GM18858 (cell line): ENCODE results near the gene HDAC11.
"Not testable (repeated sequence)": the region's sequence is repeated elsewhere in the genome, so short reads cannot be mapped to it uniquely, and the experiment has no call there.

Experiments
- ATAC-seq: cut with Tn5 transposase; IDR thresholded peaks from one replicate; pipeline ENCODE4 v1.9.1; 2021; ENCODE audit not compliant: unreplicated experiment

The HDAC11 gene, protein sequence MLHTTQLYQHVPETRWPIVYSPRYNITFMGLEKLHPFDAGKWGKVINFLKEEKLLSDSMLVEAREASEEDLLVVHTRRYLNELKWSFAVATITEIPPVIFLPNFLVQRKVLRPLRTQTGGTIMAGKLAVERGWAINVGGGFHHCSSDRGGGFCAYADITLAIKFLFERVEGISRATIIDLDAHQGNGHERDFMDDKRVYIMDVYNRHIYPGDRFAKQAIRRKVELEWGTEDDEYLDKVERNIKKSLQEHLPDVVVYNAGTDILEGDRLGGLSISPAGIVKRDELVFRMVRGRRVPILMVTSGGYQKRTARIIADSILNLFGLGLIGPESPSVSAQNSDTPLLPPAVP

DNA sequence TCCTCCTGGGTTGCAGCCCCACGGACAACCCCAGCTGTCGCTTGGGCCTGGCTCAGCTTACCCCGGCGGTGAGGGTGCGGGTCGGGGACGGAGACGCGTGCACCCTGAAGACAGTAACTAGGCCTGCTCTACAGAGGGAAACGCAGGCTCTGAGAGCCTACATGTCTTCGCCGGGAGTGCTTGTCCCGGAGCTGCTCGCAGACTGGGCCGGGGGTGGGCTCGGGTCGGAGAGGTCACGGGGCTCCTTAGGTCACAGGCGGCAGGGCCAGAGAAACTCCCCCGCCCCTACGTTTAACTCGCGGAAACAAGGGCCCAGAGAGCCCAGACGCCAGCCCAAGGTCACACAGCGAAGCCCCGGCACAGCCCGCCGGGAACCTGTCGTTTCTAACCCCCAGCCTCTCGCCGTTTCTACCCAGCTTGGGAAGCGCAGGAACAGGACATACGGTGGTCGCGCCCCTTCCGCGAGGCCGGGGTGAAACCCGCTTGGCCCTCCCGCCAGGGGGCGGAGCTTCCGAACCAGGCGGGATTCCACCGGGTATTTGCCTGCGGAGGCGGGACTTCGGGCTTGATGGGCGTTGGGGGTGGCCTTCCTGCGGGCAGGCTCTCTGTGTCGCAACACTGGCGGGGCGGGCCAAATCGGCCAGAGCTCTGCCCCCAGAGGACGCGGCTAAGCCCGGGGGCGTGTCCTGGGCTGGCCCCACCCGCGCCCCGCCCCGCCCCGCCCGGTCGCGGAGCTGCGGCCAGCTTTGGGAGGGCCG, at the start of gene HDAC11:
Gene HDAC11, plus strand, starts transcription at position 725 of the 758 bp plus-strand sequence. CDS start 42 bp downstream, outside the sequence.
- peak; percentile 88 for ATAC-seq

DNA sequence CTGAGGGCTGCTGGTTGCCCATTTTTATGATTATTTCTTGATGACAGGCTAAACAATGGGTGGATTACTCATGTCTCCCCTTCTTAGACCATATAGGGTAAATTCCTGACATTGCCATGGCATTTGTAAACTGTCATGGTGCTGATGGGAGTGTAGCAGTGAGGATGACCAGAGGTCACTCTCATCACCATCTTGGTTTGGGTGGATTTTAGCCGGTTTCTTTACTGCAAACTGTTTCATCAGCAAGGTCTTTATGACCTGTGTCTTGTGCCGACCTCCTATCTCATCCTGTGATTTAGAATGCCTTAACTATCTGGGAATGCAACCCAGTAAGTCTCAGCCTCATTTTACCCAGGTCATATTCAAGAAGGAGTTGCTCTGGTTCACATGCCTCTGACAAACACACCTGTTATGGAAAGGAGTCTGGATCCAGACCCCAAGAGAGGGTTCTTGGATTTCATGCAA, 49.7 kb upstream of the HDAC11 start:
- not testable (repeated sequence) for ATAC-seq

DNA sequence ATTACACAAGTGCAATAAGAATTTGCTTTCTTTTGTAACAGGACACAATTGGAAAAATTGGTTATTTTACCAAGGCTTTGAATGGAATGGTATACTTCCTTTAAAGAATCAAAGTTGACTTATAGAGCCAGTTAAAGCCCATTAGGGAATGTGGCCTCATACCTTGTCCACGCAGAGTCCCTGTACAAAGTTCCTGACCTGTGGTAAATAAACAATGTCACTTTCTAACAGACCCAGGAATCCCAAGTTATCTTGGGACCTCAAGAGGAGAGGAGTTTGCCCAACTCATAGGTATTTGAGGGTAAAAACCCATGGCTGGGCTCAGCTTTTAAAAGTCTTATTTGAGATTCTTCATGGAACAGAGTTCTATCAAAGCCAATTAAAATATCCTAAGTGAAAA, 48.0 kb upstream of the HDAC11 start:
- no peak for ATAC-seq

DNA sequence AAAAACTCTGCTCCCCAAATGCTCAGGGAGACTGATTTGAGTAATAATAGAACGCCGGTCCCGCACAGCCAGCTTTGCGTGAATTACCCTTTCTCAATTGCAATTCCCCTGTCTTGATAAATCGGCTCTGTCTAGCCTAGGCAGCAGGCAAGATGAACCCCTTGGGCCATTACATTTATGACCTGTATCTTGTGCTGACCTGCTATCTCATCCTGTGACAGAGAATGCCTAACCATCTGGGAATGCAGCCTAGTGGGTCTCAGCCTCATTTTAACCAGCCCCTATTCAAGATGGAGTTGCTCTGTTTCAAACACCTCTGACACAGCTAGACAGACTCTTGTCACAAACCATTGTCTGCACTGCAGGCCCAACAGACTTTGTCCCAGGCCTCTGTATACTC, 46.2 kb upstream of the HDAC11 start:
- no peak for ATAC-seq

DNA sequence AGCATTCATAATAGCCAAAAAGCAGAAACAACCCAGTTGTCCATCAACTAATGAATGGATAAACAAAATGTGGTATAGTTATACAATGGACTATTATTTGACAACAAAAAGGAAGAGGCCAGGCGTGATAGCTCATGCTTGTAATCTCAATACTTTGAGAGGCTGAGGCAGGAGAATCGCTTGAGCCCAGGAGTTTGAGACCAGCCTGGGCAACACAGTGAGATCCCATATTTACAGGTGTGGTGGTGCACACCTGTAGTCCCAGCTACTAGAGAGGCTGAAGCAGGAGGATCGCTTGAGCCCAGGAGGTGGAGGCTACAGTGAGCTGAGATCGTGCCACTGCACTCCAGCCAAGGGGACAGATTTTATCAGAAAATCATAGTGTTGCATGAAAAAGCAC, 43.9 kb upstream of the HDAC11 start:
- not testable (repeated sequence) for ATAC-seq

GRCh38 chr3:13440204-13440817, 39.8 kb upstream of the HDAC11 start:
- ATAC-seq: no peak

- not testable (repeated sequence) for ATAC-seq
These were observed 37.2 kb upstream of the HDAC11 start for GRCh38 chr3:13442882-13443281.

DNA sequence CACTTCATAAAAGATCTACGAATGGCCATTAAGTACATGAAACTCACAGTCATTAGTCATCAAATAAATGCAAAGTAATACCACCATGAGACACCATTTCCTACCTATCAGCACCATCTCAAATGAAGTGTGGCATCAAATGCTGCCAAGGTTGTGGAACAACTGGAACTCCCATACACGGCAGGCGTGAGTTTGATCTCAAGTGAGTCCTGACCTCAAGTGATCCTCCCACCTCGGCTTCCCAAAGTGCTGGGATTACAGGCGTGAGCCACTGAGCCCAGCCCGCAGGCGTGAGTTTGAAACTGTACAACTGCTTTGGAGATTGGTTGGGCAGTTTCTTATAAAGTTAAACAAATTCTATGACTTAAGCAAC, 28.8 kb upstream of the HDAC11 start:
- no peak for ATAC-seq

DNA sequence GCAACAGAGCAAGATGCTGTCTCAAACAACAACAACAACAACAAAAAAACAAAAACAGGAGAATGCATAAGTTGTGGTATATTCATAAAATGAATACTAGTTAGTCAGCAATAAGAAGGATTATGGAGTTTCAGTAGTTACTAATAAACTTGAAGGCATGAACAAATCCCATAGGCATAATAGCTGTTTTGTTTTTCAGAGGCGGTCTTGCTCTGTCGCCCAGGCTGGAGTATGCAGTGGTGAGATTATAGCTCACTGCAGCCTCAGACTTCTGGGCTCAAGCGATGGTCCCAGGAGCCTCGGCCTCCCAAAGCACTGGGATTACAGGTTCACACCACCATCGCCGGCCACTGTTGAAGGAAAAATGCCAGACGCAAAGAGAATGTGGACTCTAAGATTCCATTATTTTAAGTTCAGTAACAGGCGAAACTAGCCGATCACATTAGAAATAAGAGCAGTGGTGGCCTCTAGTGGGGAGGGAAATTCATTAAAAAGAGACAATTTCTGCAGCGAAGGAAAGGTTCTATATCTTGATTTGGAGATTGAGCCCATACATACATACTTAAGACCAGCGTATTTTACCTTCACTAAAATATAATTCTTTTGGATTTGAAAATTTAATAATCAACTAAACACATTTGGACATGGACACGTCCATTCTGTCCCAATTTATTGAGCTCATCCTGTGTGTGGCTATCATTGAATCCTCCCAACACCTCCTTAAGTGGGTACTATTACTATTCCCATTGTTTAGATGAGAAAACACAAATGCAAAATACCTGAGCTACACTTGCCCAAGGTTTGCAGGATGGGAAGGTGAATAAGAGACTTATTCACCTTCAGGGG, 27.4 kb upstream of the HDAC11 start:
- no peak for ATAC-seq

DNA sequence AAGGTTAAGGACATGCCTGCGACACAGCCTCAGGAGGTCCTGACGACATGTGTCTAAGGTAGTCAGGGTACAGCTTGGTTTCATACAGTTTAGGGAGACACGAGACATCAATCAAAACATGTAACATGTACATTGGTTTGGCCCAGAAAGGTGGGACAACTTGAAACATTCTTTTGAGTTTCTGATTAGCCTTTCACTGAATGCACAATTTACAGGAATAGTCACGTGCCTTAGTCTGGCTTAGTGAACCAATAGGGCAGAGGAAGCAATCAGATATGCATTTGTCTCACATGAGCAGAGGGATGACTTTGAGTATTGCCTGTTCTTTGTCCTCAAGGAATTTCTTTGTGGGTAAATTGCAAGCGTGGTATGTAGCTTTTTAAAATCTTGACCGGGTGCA, 24.5 kb upstream of the HDAC11 start:
- no peak for ATAC-seq

- ATAC-seq: no peak
These were observed 22.5 kb upstream of the HDAC11 start for GRCh38 chr3:13457593-13457992.

- no peak for ATAC-seq
These were observed 20.3 kb upstream of the HDAC11 start for GRCh38 chr3:13459605-13460340.

- no peak for ATAC-seq
These were observed 19.8 kb upstream of the HDAC11 start for GRCh38 chr3:13460341-13460736.

DNA sequence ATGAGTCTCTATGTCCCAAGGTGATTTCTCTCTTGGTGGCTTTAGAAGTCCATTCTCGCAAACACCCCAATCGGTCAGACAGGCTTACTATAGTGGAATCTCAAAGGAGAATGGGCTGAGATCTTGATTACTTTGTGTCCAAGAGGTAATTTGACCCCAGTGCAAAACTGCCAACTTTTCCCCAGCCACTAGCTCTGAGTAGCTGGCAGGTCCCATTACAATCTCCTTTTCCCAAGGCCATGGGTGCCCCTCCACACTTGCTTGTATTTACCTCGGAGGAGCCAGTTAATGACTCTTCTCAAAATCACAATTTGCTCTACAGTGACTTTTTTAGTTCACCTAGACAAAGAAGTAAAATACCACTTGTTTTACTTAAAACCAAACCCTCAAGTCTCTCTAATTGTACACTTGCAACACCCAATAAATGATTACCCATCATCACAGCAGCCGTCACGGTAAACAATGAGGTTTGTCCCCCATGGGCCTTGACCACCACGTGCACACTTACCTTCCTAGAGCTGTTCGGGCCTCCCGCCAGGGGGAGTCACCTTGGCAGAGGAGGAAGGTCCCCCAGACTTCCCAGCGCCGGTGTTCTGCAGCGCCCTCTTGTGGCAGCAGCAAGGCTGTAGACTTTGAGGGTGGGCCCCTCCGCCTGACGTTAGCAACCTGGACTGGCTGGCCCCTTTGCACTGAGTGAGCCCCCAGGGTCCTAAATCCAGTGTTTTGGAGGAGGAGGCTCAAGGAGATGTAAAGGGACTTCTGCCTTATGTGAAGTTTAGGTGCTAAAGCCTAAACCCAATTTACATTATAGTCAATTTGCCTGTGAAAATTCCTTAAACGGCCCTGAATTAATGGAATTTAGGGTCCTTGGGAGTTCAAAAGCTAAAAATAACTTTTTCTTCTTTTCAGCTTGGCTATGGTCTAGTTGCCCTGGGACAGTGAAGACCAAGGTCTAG, 18.7 kb upstream of the HDAC11 start:
- ATAC-seq: no peak

DNA sequence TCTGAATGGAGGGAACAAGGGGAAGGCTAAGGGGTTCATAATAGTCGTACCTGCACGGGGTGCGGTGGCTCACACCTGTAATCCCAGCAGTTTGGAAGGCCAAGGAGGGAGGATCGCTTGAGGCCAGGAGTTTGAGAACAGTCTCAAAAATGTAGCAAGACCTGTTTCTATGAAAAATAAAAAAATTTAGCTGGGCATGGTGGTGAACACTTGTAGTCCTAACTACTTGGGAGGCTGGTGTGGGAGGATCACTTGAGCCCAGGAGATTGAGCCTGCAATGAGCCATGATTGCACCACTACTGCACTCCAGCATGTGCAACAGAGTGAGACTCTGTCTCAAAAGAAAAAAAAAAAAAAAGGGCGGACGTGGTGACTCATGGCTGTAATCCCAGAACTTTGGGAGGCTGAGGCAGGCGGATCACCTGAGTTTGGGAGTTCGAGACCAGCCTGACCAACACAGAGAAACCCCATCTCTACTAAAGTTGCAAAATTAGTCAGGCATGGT, 17.9 kb upstream of the HDAC11 start:
- ATAC-seq: no peak

GRCh38 chr3:13462822-13463221, 17.3 kb upstream of the HDAC11 start:
- ATAC-seq: no peak

DNA sequence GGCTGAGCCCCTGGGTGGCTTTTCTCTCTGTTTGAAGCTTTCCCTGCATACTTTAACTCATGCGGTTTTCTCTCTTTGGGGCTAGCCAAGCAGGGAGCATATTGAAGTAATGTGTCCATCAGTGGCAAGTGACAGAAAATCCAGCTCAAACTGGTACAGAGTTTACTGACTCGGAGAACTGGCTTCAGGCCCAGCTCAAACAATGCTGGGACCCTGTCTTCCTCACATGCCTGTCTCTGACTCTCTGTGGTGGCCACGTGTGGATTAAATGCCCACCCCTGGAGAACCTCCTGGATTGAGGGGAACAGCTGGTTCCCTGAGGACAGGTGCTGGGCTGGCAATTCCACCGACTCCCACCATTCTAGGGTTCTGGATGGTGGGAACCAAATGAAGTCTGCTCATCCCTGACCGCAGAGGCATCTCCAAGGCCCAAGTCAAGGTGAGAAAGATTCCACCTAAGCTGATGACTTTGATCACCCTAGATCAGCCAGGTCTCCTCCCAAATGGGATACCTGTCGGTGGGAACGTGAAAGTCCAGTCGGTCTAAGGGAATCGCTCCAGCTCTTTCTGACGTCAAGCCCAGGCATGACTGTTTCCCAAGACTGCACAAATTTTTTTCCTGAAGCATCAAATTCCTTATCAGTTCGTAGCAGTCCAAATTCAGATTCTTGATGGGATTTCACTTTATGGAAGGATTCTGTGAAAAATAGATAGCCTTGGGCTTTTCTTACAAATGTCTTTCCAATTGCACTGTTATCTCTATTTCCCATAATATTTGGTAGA, 16.3 kb upstream of the HDAC11 start:
- ATAC-seq: no peak

DNA sequence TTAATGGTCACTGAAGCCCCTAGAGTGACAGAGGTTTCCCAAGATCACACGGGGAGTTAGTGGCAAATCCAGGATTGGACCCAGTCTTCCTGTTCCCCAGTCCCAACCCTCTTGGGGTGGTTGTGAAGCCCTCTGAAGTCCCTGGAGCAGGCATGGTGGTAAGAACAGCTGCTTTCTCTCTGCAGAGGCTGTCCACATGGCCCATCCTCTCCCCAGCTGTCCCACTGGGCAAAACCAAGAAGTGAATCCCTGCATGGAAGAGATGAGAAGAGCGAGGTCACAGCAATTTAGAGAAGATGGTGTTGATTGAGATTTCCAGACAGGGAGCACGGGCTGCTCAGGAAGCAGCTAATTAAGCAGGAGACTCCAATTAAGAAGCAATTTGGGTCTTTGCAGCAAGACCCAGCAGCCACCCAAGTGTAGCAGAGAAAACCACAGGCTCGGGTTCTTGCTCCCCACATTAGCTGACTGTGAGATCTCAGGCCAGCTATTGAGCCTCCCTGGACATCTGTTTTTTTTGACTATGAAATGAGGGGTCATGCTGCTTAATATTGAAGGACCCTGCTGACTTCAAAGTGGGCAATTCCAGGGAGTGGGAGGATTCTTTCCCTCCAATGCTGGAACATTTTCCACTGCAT, 14.8 kb upstream of the HDAC11 start:
- ATAC-seq: no peak
